Uterus (tissue), 2 donors: Measurements from ENCODE around the gene PRKAG2.

Source experiments
- POLR2A ChIP-seq, 2 donors: fragments of 450-650 bp; IDR thresholded peaks; one replicate each; pipeline ENCODE4 v1.6.1; 2016; ENCODE audit warnings: antibody characterized with exemption in 2 of 2, mild to moderate bottlenecking in 1 of 2, moderate library complexity in 1 of 2
- TF ChIP-seq, protein P1 (sequence below), 4 experiments: fragments of 200-600 bp in 2 of 4; fragments of 450-650 bp in 2 of 4; sonication (generic) in 2 of 4; IDR thresholded peaks; one replicate each; pipeline ENCODE4 v1.5.1; 2016 to 2019; ENCODE audit warnings: antibody characterized with exemption in 4 of 4, mild to moderate bottlenecking in 2 of 4, moderate library complexity in 1 of 4

DNA sequence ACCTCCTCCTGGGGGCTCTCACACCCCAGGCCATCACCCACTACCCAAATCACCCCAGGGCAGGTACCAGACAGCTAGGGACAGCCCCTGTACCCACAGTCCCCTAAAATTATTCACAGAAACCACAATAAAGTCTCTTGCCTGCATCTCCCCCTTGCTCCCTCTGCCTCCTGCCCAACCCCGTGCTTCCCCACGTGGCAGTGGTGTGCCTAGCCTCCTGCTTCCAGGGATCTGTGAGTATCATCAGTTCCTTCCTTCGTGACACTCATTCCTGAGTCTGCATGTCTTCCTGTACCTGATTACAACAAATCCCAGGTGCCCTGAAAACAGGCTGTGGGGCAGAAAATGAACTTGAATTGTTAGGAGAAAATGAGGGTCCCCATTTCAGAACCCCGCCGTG, 61.5 kb downstream of the PRKAG2 start:
- no peak for TF ChIP-seq POLR2A (IDR thresholded peaks at IDR 0.05)
- TF ChIP-seq, protein P1, sequence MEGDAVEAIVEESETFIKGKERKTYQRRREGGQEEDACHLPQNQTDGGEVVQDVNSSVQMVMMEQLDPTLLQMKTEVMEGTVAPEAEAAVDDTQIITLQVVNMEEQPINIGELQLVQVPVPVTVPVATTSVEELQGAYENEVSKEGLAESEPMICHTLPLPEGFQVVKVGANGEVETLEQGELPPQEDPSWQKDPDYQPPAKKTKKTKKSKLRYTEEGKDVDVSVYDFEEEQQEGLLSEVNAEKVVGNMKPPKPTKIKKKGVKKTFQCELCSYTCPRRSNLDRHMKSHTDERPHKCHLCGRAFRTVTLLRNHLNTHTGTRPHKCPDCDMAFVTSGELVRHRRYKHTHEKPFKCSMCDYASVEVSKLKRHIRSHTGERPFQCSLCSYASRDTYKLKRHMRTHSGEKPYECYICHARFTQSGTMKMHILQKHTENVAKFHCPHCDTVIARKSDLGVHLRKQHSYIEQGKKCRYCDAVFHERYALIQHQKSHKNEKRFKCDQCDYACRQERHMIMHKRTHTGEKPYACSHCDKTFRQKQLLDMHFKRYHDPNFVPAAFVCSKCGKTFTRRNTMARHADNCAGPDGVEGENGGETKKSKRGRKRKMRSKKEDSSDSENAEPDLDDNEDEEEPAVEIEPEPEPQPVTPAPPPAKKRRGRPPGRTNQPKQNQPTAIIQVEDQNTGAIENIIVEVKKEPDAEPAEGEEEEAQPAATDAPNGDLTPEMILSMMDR (IDR thresholded peaks at IDR 0.05): no peak
